ENCODE results near the gene TRIO. TPM values are rescaled to one million over a fixed set of nuclear protein-coding genes. Genes with fewer than 3 reads are reported as not detected.

The TRIO gene
- total and polyA plus RNA-seq, 4 donors = 23.8 to 243 (median 110) TPM

- no peak overlapping the region for H3K27ac ChIP-seq (ENCODE audit: low read depth in 1 of 2, low read length in 1 of 2)
- ATAC-seq (ENCODE audit: insufficient read depth, low FRiP score) = no peak
- 76 to 83% methylated on average over 11 of the region's 11 CpGs for WGBS, 2 donors
Measured at GRCh38 chr5:14509556-14509955, 366.4 kb downstream of the TRIO start.

GRCh38 chr5:14510156-14510734, 367.1 kb downstream of the TRIO start:
- TF ChIP-seq CTCF (IDR thresholded peaks at IDR 0.05; ENCODE audit: control extremely low read depth, extremely low read depth) = no peak
- H3K9me3 ChIP-seq (ENCODE audit: control insufficient read depth in 4 of 4, insufficient read depth in 3 of 4, low read length in 3 of 4) = no peaks in the 10 kb centered on the region
- H3K9ac ChIP-seq (ENCODE audit: insufficient read depth in 1 of 2, low read length in 2 of 2) = no peak overlapping the region
- H3K27ac ChIP-seq (ENCODE audit: low read depth in 1 of 2, low read length in 1 of 2) = no peak overlapping the region
- no peaks in the 10 kb centered on the region for H3K27me3 ChIP-seq (ENCODE audit: control insufficient read depth in 3 of 3, insufficient read depth in 3 of 3, low read length in 2 of 3)
- DNase-seq = no peak
- no peak for ATAC-seq (ENCODE audit: insufficient read depth, low FRiP score)
- H3K4me3 ChIP-seq = no peak overlapping the region
- no peaks in the 10 kb centered on the region for H3K4me1 ChIP-seq (ENCODE audit: control insufficient read depth in 5 of 5, insufficient read depth in 5 of 5, low read length in 5 of 5)
- WGBS, 2 donors = 92 to 94% methylated on average over 11 of the region's 11 CpGs
- peaks cover 9 to 20% (median 12%) of the 10 kb centered on the region in 4 donors for H3K36me3 ChIP-seq (ENCODE audit: control insufficient read depth in 4 of 4, insufficient read depth in 4 of 4, low read length in 4 of 4)

More at GRCh38 chr5:14509556-14509955, 366.4 kb downstream of the TRIO start:
- H3K4me1 ChIP-seq (ENCODE audit: control insufficient read depth in 5 of 5, insufficient read depth in 5 of 5, low read length in 5 of 5) = no peaks in the 10 kb centered on the region
- H3K36me3 ChIP-seq (ENCODE audit: control insufficient read depth in 4 of 4, insufficient read depth in 4 of 4, low read length in 4 of 4) = peaks cover 10 to 23% (median 14%) of the 10 kb centered on the region in 4 donors
- TF ChIP-seq CTCF (IDR thresholded peaks at IDR 0.05; ENCODE audit: control extremely low read depth, extremely low read depth) = no peak
- no peak overlapping the region for H3K9ac ChIP-seq (ENCODE audit: insufficient read depth in 1 of 2, low read length in 2 of 2)
- no peaks in the 10 kb centered on the region for H3K9me3 ChIP-seq (ENCODE audit: control insufficient read depth in 4 of 4, insufficient read depth in 3 of 4, low read length in 3 of 4)
- no peaks in the 10 kb centered on the region for H3K27me3 ChIP-seq (ENCODE audit: control insufficient read depth in 3 of 3, insufficient read depth in 3 of 3, low read length in 2 of 3)
- no peak overlapping the region for H3K4me3 ChIP-seq
- DNase-seq = no peak

- H3K4me3 ChIP-seq = no peak overlapping the region
- peaks cover 0 to 4% (median 0%) of the 10 kb centered on the region in 4 donors for H3K9me3 ChIP-seq (ENCODE audit: control insufficient read depth in 4 of 4, insufficient read depth in 3 of 4, low read length in 3 of 4)
- H3K9ac ChIP-seq (ENCODE audit: insufficient read depth in 1 of 2, low read length in 2 of 2) = no peak overlapping the region
- H3K36me3 ChIP-seq (ENCODE audit: control insufficient read depth in 4 of 4, insufficient read depth in 4 of 4, low read length in 4 of 4) = peaks cover 9 to 15% (median 10%) of the 10 kb centered on the region in 4 donors
- H3K4me1 ChIP-seq (ENCODE audit: control insufficient read depth in 5 of 5, insufficient read depth in 5 of 5, low read length in 5 of 5) = no peaks in the 10 kb centered on the region
- ATAC-seq (ENCODE audit: insufficient read depth, low FRiP score) (no peak), DNase-seq (no peak)
- no peak overlapping the region for H3K27ac ChIP-seq (ENCODE audit: low read depth in 1 of 2, low read length in 1 of 2)
- 91 to 95% methylated on average over 6 of the region's 6 CpGs for WGBS, 2 donors
- no peak for TF ChIP-seq CTCF (IDR thresholded peaks at IDR 0.05; ENCODE audit: control extremely low read depth, extremely low read depth)
- H3K27me3 ChIP-seq (ENCODE audit: control insufficient read depth in 3 of 3, insufficient read depth in 3 of 3, low read length in 2 of 3) = no peaks in the 10 kb centered on the region
Measured at GRCh38 chr5:14510880-14511279, 367.7 kb downstream of the TRIO start.

- H3K36me3 ChIP-seq (ENCODE audit: control insufficient read depth in 4 of 4, insufficient read depth in 4 of 4, low read length in 4 of 4) = peaks cover 3 to 10% (median 5%) of the 10 kb centered on the region in 4 donors
- no peak overlapping the region for H3K4me3 ChIP-seq
- no peak overlapping the region for H3K9ac ChIP-seq (ENCODE audit: insufficient read depth in 1 of 2, low read length in 2 of 2)
- peaks cover 0 to 4% (median 0%) of the 10 kb centered on the region in 4 donors for H3K9me3 ChIP-seq (ENCODE audit: control insufficient read depth in 4 of 4, insufficient read depth in 3 of 4, low read length in 3 of 4)
- H3K4me1 ChIP-seq (ENCODE audit: control insufficient read depth in 5 of 5, insufficient read depth in 5 of 5, low read length in 5 of 5) = no peaks in the 10 kb centered on the region
- DNase-seq (no peak), ATAC-seq (ENCODE audit: insufficient read depth, low FRiP score) (no peak)
- H3K27me3 ChIP-seq (ENCODE audit: control insufficient read depth in 3 of 3, insufficient read depth in 3 of 3, low read length in 2 of 3) = no peaks in the 10 kb centered on the region
- TF ChIP-seq CTCF (IDR thresholded peaks at IDR 0.05; ENCODE audit: control extremely low read depth, extremely low read depth) = no peak
- whole genome bisulfite sequencing, 2 donors = 67 to 76% methylated on average over 7 of the region's 7 CpGs
- H3K27ac ChIP-seq (ENCODE audit: low read depth in 1 of 2, low read length in 1 of 2) = no peak overlapping the region
Measured at GRCh38 chr5:14512574-14512973, 369.4 kb downstream of the TRIO start.

Measured in lung (tissue), 12 donors.